Skin epidermis (tissue), 12 donors: ENCODE results near the gene MEIS2.

ENCODE experiments used
- H3K27ac ChIP-seq, 21 experiments: fragments of 200-600 bp; sonication (generic) in 11 of 21; one replicate each; pipeline ENCODE4 v1.5.0; 2020; ENCODE audit warnings: mild to moderate bottlenecking in 3 of 21, inconsistent platforms in 2 of 21, moderate library complexity in 2 of 21
- H3K4me3 ChIP-seq, 7 experiments: fragments of 200-600 bp; sonication (generic) in 2 of 7; one replicate each; pipeline ENCODE4 v1.5.0; 2020; ENCODE audit warnings: inconsistent platforms in 2 of 7, mild to moderate bottlenecking in 2 of 7, moderate library complexity in 1 of 7

MEIS2 gene

DNA sequence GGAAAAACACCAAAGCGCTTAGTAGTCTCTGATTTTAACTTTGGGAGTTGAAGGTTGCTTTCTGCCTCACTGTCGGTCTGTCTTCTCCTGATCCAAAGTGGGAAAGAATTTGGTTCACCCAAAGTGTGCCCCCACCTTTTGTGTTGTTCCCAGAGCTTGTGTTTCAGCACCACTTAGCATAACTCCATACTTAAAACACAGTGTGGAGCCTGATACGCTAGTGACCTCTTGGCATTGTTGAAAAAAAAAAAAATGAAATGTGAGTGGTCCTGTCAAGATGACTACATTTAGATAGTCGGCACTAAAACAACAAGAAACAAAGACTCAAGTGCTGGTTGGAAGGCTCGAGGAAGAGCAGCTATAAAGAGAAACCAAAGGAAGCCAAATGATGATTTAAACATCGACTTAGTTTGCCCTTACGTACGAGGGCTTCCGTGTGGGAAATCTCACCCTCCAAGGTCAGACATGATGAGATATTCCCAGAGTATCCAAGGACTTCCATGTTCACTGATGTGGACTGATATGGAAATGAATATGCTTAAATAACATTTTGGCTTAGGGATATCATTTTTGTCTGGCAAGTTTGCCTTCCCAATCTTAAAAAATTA lies 178.8 kb downstream of the MEIS2 start:
- Histone ChIP-seq H3K27ac (no peak overlapping the region), H3K4me3 (no peak overlapping the region)

DNA sequence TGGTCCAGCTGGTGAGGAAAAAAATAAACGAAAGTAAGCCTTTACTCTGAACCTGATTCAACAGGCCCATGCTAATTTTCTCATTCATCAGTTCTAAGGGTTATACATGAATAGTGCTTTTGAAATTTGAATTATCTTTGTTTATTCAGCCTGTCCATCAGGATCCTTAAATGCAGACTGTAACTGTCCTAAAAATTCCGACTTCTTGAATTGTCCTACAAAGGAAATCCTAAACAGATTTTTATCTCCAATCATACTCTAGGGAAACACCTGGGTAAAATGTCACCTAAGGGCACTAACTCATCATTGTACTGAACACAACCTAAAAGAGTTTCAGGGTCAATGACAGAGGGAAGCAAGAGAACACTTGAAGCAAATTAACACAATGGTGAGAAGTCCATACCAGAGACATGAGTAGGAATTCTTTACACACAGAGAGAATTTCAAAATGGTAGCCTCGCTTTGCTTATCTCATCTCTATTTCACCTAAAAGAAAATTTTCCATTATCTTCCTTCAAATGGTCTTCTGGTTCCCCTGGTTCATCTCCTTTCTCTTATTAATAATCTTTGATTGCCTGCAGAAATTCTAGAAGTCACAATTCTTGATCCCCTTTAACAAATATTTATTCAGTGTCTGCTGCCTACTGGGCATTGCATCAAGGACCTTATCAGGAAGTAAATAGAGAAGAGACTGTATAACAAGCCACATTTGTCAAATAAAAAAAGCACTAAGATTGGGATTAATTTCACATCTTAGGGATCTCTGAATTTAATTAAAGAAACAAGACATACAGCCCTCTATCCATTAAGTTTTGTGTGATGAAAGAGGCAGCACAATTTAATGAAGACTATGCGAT lies 182.7 kb downstream of the MEIS2 start:
- Histone ChIP-seq H3K27ac (no peak overlapping the region), H3K4me3 (no peak overlapping the region)

DNA sequence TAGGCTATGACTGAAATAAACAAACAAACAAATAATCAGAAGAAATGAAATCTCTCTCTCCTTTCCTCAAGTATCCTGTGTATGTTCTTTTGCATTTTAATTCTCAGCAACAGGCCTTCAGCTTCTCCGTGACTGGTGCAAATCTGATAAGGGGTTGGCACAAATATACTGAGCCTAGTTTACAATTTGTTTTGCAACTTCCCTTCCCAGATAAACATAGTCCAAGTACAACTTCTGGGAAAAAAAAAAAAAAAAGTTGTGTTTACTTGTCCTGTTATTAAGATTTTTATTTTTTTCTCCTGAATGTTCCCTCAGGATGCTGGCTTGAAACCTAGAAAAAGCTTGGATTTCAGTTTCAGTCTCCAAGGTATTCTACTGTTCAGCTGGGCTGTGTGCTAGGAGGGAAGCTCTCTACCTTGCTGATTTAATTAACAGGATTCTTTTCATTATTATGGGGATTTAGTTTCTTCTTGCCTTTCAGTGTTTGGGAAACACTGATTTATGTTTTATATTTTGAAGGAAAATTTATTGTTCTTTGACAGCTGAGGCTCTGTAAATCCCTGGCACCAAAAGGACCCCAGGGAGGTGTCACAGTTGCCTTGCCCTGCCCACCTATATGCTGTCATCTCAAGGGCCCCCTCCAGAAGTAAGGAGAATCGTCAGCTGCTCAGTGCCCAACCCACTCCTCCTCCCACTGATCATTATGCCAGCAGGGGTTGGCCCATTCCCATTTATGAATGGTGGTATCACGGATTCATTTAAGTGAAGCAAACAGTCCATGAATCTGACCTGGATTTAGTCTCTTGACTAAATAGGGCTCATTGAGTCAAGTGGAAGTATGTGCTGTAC lies 185.2 kb downstream of the MEIS2 start:
- Histone ChIP-seq H3K27ac (peak overlapping the region in 1 of 21 experiments; percentile 17), H3K4me3 (no peak overlapping the region)

DNA sequence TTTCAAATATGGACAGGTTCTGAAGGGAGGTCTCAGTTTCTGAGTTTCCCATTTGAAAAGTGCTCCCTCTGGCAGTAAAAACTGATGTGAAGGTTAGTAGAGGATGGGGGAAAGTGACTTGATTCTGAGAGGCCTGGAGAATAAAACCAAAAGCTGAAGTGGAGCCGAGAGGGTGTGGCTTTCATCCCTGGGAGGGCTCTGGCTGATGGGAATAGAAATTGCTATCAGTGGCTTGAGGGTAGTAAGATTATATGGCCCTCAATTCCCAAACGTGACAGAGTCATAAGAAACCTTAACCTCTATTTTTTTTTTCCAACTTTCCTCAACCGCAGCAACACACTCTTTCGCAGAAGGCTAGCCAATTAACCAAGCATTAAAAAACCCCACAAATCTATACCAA lies 185.9 kb downstream of the MEIS2 start:
- no peak overlapping the region for H3K4me3 ChIP-seq
- no peak overlapping the region for H3K27ac ChIP-seq

DNA sequence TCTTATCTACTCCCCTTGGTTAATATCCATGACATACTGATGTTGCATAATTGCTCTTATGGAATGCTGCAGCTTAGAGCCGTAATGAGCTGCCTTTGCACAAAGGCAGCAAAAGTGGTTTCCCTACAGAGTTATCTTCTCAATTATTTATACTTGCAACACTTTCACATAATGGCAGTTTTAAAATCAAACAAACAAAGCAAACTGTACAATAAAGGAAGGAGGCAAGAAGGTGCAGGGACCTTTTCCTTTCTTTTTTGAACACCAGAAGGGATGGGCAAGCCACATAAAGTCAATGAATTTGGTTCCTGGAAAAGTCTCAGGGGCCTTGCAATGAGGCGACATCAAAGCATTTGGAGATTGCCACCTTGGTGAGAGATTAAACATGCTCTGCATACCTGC lies 188.0 kb downstream of the MEIS2 start:
- no peak overlapping the region for H3K27ac ChIP-seq
- no peak overlapping the region for H3K4me3 ChIP-seq

DNA sequence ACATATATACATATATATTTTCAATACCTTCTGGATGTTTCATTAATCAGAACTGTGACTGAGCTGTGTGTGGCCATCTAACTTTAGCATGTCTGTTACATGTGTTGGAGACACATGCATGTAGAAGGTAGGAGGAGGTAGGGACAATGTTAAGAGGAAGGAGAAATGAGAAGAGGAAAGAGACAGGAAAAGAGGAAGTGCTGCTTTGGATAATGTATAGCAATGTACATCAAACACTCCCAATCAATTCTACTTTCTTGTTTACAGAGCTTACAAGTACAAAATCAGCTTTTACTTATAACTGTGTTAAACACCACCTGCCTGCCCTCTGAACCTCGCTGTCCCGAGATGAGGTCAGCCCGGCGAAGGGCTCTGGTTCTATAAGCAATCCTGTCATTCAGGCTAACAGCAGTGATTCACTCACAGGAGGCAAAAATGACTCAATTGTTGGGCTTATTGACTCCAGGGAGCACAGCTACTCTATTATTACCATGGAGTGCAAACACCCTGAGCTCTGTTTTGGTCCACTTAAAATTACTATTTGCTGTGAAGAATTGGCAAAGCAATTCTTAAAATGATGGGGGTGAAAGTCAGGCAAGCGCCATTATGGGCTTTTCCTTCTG lies 188.9 kb downstream of the MEIS2 start:
- Histone ChIP-seq H3K27ac (no peak overlapping the region), H3K4me3 (no peak overlapping the region)

DNA sequence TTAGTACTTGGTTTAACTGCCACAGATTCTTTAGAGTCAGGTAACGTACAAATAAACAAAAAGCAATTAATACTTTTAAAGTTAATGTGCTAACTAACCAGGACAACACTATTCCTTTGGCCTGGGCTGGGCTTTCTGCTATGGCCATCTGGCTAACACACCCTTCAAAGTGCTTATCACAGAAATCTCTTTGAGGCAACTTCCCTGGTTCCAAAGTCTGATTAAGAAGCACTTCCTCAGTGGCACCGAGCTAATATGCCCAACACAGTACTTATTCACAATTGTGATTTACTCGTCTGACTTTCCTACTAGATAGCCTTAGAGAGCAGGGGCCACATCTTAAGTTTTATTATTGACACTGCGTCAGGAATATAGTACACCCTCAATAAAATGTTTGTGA lies 191.4 kb downstream of the MEIS2 start:
- no peak overlapping the region for H3K27ac ChIP-seq
- no peak overlapping the region for H3K4me3 ChIP-seq

DNA sequence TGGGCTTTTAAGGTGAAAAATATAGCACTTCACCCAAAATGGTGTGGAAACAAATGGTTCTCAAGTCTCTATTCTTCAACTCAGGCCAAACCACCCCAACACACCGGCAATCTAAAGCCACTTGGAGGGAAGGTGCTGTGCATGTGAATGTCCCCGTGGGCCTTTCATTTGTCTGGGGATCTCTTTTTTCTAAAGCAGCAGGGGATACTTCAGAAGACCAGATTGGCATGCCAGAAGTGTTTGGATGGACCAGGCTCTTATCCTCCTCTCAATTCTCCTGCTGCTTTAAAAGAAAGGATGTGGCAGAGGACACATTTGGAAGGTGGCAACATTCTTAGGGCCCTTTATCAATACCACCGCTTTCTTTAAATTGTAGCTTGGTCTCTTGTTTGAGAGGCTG lies 193.1 kb downstream of the MEIS2 start:
- H3K27ac ChIP-seq = no peak overlapping the region
- H3K4me3 ChIP-seq = no peak overlapping the region

DNA sequence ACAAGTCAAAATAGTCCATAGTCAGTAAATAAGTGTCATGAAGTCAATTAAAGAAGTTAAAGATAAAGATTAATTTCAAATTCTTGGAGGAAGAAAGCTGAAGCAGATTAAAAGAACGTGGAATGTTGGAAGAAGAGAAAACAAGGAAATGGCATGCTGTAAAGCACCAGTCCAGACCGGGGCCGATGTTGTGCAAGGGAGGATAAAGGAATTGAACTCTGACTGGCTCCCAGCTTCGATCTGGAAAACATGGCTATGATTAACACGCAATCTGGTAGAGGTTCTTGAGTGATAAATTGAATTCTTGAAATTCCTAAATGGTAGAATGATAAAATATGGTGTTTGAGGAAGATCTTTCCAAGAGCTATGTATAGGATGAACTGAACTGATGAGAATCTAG lies 194.4 kb downstream of the MEIS2 start:
- Histone ChIP-seq H3K4me3 (no peak overlapping the region), H3K27ac (peak overlapping the region in 1 of 21 experiments; percentile 4)

DNA sequence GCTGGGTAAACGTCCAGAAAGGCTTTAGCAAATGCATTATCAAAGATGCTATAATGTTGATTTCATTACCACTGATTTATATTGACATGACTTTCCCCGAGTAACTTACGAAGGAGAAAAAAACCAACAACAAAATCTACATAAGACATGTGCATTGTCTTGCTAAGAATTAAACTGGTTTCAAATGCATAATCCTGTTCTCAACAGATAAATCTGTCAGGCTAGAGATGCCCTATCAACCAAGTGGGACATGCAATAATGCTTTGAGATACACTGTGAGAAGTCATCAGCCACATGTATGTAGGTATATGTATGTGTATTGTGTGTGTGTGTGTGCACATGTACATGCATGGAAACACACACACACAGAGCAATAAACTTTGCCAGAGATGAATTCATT lies 195.6 kb downstream of the MEIS2 start:
- no peak overlapping the region for H3K4me3 ChIP-seq
- peak overlapping the region in 1 of 21 experiments; percentile 19 for H3K27ac ChIP-seq

DNA sequence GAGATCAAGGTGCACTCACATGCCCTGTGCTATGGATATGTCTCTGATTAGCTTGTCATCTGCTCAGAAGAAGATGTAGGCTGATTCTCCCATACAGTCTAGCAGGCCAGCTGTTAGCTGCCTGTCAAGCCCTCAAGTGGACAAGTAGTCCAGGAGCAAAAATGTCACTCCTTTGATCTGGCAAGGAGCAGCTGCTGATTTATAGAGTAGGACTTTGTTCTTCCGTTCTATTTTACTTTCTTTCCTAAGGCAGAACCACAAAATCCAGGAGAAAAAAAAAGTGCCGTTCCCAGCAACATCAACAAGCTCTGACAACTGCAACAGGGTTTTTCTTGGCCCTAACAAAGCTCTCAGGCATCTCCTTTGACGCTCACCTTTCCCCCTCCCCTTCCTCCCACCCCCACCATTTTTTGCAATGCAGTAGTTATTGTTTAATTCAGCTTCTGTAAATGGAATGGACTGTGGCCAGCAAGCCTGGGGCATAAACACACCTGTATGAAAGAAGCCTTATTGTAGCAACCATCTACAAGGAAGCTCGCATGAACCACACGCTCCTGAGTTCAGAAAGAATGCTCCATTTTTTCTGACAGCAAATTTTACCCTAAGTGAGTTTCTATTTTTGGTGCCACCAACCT lies 196.3 kb downstream of the MEIS2 start:
- Histone ChIP-seq H3K27ac (peak overlapping the region in 4 of 21 experiments; percentile 8 to 48 (median 19)), H3K4me3 (no peak overlapping the region)

DNA sequence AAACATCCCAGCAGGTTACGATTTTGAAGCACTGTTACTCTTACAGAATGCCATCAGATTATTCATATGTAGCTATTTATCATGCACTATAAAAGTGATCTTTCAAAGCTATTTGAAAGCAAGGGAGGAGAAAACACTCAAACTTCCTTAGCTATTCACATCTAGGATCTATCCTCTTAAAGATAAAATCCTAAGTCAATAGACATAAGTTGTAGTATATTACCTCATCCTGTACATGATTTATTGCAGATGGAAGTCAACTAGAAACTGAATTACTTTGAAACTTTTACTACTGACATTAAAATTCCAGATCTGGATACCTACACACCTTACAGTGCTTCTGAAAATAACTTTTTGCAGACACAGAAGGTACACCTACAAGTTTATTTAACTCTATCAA lies 197.2 kb downstream of the MEIS2 start:
- Histone ChIP-seq H3K27ac (peak overlapping the region in 2 of 21 experiments; percentile 8 to 19), H3K4me3 (no peak overlapping the region)

DNA sequence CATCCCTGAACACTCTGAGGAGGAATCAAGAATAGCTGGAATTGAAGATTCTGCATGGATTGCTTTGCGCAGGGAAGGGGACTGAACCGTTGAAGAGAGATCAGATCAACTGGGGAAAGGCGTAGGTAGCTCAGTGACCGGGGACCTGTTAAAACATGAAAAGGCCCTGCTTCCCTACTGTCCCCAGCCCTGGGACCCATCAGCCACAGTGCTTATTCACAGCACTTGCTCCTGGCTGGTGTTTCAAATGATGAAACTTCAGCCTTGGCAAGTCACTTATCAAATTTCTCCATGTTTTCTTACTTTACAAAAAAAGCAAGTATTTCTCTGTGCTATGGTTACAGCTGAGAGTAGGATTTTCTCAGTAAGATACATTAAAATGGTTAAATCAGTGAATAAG lies 199.3 kb downstream of the MEIS2 start:
- peak overlapping the region in 1 of 21 experiments; percentile 26 for H3K27ac ChIP-seq
- H3K4me3 ChIP-seq = no peak overlapping the region

DNA sequence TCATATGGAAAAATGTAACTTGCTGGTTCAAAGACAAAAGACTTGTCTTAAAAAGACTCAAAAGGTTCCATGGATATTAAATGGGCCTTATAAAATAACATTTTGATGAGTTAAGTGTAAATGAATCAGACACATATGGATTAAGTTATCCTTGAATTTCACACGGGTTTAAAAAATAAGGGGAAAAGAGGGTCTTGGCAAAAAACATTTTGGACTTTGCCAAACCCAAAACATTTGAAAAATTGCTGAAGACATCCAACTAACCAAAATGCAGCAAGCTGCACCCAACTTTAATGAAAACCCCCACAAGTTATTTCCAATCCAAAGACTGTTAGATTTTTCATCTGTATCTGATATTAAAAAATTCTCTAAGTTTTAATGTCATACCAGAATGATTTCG lies 200.7 kb downstream of the MEIS2 start:
- Histone ChIP-seq H3K27ac (no peak overlapping the region), H3K4me3 (no peak overlapping the region)

DNA sequence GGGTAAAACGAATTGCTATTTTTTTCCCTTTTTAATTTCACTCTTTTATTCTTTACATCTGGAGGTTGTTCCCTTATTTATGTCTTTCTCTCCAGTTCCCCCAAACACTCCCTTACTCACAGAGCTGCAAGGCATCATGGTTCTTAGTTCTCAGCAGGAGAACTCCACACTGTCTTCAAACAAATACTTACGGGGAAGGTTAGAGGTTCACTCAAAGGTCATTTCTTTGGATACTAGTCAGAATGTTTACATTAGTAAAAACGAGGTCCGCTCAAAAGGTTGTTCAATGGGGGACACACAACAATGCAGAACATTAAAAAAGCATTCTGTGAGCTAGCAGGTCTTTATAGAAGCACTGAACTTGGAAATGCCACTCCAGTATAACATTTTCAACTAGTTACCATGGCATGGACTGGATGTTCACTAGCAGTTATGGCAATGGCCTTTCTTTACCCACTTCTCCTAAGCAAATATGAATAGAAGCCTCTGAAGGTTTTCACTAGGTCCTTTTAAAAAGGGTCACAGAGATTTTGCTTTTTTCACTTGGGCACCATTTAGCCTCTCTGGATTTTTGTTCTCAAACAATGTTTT lies 201.7 kb downstream of the MEIS2 start:
- Histone ChIP-seq H3K27ac (no peak overlapping the region), H3K4me3 (no peak overlapping the region)

DNA sequence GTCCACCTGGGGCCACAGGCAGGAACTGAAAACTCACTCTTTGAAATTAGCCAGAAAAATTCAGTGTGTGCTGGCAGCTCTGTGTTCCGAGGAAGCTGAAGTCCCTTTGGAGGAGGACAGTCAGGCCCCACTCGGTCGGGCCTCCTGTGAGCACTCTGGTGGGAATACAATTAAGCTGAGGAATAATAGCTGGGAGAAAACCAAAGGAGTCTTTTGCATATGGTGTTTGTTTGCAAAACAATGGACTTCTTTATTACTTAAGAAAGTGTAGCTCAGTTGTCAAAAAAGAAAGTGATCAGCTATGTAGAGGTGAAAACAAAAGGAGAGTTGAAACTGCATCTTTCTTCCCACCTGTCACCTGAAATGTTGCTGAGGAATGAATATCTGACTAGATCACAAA lies 202.5 kb downstream of the MEIS2 start:
- Histone ChIP-seq H3K4me3 (no peak overlapping the region), H3K27ac (no peak overlapping the region)

DNA sequence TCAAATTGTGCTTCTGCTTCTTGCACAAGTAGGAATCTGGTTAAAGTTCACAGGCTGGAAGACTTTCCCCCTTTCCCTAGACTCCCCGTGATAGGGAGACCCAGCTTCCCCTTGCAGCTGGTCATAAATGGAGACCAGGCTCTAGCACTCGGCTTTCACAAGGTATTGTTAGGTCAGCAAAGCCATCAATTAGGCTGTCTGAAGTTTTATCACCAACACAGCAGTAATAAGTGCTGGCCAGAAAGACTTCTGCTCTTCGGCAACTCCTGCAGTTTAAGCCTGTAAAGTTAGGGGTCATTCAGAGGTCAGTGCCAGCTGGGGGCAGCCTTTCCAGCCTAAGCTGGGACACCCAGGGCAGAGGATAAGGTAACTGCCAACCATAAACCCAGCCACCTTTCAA lies 203.4 kb downstream of the MEIS2 start:
- H3K27ac ChIP-seq = no peak overlapping the region
- no peak overlapping the region for H3K4me3 ChIP-seq

DNA sequence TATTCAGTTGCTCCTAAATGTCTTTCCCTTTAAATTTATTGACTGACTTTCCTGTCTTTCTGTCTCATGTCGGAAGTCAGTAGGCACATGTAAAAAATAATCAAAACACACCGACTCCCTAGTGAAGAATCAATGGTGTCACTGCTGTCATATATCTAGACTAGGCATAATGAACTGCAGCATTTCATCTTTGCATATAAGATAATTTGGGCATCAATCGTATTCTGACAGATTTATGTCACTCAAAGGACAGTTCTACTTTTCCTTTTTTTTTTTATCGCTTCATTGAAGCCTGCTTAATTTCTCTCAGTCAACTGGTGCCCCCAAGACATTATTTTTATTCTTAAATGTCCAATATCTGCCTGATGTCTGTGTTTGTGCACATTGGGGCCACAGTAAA lies 206.3 kb downstream of the MEIS2 start:
- H3K4me3 ChIP-seq = no peak overlapping the region
- no peak overlapping the region for H3K27ac ChIP-seq

DNA sequence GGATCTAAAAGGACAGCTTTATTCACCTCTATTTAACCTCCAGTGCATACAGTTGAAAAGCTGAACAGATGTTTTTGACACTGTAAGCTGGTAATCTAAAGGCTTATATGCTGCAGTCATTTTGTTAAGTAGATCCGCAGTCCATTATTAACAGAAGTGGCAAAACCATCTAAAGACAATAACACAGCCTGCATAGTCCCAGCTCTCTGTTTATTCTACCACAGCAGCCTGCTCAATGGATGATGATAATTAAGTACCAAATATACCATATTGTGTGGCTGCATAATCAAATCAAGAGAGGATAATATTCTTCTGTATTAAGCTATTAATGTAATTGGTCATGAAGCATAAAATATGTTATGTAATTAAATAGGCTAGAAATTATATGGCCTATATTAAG lies 207.1 kb downstream of the MEIS2 start:
- no peak overlapping the region for H3K4me3 ChIP-seq
- H3K27ac ChIP-seq = no peak overlapping the region
